Hematopoietic multipotent progenitor cell treated with erythropoietin and hydrocortisone succinate and interleukin-3 and kit ligand, for 4 days (in vitro differentiated cells): ENCODE measurements around the gene RAB12.
"Not testable (repeated sequence)": the region's sequence is repeated elsewhere in the genome, so short reads cannot be mapped to it uniquely, and the experiment has no call there.

ENCODE experiments used
- DNase-seq: peaks from one replicate; pipeline ENCODE4 v3.0.0-alpha.2; 2015

The RAB12 gene

DNA sequence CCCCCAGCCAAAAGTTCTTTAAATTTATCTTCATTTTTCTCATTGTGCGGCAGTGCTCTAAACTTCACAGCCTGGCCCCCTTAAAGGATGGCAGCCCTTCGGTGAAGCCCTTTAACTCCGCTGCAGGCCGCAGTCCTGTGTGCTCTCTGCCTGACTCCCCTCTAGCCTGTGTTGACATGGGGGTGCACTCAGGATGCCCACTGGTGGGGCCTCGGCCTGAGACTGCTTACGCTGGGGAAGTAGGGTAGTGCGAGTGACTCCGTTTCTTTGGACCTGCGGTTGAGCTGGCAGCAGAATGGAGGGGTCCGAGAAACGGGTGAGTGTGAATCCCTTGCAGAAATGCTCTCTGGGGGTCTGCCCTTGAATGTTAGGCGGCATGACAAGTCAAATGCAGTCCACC lies 5.6 kb downstream of the RAB12 start:
- DNase-seq: no peak

DNA sequence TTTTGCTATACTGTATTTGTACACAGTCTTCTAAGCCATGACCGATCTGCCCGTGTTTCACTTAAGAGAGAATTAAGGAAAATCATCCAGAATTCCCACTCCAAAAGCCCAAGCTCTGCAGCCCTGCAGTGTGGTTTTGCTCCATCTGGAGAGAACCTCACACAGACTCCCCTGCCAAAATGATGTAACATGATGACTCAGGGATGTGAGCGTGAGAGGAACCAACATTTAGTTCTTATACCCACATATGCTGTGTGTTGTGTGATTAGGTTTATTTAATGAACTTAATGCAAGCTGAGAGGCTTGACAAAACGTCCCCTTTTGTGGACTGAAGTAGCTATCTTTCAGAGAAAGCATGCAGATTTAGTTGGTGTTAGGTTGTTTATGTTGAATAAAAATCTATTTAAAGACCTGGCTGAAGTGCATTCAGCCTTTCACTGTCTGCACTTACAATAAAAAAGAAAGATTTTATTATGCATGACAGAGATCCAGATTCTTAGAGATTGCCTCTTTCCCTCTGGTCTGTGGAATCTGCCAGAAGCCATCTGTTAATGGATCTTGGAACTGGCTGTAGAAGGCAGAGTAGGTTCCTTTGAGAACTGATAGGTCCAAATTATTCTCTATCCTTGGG lies 6.3 kb downstream of the RAB12 start:
- peak; percentile 82 for DNase-seq

DNA sequence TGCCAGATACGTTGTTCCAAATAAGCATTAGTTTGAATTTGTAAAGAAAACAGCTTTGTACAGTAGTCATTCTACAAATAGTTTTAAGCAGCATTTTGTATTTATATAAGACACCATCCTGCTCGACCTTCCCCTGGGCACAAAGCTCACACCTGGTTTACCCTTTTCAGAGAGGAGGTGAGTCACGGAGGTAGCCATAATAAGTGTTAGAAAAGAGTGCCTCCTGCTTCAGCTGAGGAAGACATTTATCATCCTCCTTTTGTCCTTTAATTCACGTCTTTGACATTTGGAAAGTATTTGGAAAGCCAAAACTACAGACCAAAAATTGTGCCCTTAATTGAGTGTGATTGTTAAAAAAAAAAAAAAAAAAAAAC lies 6.8 kb downstream of the RAB12 start:
- DNase-seq: no peak

DNA sequence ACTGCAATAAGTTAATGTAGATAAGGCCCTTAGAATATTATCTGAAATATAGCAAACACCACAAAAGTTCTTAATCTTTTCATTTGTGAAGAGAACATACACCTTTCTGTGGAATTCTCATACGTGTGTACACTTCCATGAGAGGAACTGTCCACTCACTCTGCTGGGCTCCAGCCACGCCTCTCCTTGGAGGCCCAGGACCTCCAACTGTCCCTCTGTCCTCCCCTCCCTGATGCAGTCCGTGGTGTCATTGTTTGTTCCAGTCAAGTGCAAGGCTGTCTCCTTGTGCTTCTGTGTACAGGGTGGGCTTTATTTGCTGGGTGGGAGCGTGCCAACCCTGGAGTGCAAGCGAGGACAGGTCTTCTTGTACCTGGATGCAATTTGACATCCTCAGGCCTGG lies 8.7 kb downstream of the RAB12 start:
- no peak for DNase-seq

DNA sequence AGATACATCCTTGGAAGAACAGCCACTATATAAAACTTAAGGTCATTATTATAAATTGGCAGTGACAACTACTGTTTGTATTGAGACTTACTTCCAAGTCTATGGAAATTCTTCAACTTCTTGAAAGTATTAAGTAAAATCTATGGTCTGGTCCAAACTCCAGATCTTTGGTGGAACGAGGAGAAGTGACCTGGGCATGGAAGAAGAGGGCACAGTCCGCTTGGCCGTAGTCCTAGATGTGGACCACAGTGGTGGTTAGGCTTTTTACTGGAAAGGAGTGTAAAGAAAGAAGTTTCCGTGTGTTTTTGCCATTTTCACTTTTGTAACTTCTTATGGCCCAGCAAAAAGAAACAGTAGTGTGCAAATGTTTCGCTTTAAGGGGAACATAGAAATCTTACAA lies 9.8 kb downstream of the RAB12 start:
- DNase-seq: no peak

DNA sequence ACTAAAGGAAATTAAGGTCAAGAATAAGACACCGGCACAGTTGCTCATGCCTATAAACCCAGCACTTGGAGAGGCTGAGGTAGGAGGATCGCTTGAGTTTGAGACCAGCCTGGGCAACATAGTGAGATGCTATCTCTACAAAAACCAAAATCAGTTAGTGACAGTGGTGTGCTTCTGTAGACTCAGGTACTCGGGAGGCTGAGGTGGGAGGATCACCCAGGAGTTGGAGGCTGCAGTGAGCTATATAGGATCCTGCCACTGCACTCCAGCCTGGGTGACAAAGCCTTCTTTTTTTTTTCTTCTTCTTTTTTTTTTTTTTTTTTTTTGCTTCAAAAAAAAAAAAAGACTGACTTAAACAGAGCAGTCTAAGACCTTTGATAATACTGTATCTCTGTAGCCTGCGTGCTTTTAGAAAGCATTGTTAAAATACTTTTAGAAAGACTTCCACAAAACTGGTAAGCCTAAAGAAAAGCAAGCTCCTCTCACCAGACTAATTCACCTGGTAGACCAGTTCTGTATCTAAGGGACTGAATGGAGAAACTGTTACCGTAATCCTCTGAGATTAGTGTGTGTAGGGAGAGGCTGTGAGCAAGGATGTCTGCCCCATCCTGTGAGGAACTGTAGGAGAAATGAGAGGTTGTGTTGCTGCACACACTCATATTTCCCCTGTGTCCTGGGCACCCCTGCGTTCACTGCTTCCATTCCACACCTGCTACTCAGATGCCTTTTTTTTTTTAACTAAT lies 10.8 kb downstream of the RAB12 start:
- DNase-seq: no peak

DNA sequence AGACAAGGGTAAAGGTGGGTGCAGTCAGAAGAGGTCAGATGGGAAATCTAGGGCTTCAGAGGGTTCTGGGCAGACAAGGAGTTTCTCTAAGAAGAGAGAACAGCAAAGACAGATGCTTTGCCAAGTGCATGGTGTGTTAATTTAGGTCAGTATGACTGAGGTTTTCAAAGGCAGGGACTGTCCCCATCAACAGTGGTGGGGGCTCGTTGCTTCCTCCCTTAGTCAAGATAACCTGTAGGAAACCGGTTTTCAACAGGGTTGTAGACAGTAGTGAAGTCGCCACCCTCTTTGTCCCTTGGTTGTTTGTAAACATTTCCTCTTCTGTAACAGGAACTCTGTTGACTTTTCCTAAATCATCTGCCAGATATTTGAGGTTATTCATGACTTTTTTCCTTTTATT lies 11.6 kb downstream of the RAB12 start:
- DNase-seq: no peak

DNA sequence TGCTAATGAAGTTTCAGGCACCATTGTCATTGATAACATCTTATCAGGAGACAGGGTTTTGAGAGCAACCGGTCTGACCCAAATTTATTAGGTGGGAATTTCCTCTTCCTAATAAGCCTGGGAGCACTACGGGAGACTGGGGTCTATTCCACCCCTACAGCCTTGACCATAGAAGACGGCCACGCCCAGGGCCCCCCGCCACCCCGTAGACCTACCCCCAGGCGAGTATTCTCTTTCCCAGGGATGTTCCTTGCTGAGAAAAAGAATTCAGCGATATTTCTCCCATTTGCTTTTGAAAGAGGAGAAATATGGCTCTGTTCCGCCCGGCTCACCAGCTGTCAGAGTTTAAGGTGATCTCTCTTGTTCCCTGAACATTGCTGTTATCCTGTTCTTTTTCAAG lies 13.4 kb downstream of the RAB12 start:
- not testable (repeated sequence) for DNase-seq

DNA sequence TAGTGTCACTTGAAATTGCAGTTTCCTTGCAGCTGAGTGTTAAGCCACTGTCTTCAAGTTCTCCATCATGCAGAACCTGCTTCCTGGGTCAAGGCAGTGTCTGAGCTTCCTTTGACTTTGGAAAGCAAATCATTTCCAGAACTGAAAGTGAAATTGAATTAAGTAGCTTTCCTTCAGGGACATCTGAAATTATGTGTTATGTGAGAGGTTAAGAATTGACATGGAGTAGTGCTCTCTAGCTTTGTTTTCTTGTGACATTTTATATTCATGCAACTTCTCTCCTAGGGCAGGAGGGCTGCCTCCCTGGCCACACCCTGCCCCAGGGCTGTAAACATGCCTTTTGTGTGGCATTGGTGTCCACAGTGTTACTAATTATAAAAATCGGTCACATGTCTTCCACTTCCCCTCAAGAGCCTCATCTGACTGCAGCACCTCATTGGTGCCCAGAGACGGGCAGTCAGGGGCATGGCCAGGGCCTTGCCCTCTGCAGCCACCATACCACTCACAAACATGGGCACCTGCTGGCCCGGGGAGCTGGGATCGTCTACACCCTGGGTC lies 14.4 kb downstream of the RAB12 start:
- DNase-seq: peak; percentile 69

DNA sequence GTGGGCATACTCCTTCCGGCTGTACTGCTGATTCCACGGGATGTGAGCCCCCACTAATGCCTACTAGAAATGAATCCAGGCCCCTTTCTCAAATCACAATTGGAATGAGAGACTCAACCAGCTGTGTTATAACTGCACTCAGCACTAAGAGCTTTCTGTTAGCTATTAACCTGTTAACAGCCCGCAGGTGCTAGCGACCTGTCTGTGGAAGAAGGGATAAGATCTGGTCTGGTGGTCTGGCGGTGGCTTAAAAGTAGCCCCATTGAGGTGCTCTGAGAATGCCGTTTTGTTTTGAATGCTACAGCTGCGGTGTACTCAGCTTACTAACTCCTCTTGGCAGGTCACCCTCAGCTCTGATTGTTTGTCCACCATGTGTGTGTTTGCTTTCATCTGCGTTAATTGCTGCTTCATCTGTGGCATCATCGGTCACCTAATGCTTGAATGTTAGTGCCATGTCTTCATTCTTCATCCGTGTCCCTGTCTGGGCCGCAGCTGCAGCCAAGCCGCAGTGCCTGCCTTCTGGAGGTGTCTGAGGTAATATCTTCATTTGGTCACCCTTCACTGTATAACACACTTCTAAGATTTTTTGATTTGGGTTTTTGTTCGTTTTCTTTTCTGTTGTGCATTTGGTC lies 16.3 kb downstream of the RAB12 start:
- DNase-seq: no peak

DNA sequence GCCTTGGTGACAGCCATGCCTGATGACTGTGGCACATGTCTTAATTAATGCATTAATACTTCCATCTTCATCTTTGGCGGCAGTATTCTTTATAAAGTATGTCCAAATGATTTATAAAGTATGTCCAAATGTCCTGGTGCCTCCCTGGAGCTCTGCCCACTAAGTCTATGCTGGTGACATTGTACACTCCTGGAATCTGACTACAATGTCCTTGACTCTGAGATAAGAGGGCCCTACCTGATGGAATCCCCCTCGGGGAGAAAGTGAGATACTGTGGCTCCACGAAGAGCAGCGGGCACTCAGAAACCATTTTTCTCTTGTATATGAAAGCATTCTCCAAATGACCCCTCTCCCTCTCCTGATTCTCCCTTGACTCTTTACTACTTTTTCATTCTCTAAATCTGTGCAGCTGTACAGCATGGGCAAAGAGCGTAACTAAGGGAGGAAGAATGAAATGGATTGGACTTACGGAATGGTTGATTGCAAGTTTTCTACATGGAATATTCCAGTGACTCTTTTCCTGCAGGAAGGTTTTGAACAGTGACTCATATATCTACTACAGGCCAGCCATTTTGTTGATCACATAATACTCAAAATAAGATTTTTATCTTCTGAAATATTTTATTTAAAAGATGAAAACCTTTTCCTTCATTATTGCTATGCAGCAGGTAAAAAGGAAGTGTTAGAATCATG lies 17.3 kb downstream of the RAB12 start:
- DNase-seq: no peak

DNA sequence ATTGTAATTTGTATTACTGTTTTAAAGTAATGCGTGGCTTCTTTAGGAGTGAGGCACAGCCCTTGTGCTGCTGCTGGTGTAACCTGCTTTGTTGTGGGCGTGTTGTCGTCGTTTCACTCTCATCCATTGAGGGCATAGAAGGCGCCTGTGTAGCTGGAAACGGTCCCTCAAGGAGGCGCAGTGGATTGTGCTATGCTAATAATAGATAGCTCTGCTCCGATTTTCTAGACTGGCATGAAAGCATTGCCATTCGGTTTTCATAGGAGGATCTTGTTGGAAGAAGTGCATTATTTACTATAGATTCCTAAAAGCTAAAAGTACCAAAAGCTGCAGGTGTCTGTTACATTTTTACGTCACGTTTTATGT lies 17.9 kb downstream of the RAB12 start:
- no peak for DNase-seq

DNA sequence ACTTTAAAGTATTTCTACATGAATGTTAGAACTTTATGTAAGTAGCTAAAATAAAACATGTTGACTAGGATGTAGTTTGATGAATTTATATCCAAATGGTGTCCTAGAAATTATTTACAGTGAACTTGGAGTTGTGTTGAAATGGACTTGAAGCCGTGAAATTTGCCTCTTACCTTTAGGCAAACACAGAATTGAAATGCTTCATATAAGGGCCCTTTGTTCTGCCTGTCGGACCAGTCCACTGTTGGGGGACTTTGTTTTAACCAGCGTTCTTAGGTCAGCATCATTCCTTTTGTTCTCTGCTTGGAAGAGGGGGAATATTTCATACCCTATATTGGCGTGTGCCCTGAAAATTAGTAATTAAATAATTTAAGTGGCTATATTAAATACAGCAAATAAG lies 18.3 kb downstream of the RAB12 start:
- no peak for DNase-seq

DNA sequence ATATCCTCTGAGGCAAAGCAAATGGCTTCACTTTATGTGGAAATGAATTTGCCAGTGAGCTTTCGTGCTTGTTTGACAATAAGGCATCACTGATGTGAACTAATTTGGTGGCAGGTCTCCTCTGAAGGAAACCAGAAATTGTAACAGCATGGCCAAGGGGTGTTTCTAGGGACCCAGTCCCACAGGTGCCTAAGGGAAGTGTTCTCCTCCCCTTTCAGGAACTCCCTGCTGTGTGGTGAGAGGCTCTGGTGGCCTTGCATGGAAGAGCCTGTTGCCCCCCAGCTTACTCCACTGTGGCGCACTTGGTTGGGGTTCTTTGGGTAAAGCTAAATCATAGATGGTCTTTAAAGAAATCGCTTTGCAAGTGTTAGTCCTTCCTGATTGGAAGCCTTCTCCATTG lies 20.4 kb downstream of the RAB12 start:
- no peak for DNase-seq

DNA sequence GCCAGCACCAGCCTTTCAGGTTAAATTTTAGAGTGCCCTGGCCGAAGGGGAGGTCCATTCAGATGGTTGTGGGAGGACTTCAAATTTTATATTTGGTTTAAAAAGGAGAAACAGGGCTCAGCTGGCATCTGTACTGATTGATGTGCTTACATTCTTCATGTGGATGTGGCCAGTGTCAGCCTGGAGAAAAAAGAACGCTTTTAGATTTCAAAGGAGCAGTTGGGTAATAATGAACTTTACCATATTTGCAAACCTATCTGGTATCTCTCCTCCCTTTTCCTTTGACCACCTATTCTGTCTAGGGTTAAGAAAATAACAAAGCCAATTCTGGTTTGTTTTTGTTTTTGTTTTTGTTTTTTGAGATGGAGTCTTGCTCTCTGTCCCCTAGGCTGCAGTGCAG lies 21.3 kb downstream of the RAB12 start:
- DNase-seq: no peak

DNA sequence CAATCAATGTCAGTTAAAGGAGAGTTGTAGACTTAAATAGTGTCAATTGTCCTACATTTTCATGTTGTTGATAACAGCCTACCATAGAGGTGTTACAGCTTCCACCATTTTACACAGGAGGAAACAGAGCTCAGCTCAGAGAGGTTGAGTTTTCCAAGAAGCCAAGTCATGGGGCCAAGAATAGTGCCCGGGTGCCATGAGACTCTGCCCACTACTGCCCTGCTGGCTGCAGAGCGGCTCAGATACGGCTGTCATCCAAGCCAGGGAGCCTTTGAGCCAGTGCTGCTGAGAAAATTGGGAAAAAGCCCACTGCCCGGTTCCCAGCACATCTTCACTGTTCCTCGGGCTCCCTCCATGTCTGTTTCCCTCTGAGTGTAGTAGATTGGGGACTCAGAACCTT lies 22.0 kb downstream of the RAB12 start:
- DNase-seq: no peak

DNA sequence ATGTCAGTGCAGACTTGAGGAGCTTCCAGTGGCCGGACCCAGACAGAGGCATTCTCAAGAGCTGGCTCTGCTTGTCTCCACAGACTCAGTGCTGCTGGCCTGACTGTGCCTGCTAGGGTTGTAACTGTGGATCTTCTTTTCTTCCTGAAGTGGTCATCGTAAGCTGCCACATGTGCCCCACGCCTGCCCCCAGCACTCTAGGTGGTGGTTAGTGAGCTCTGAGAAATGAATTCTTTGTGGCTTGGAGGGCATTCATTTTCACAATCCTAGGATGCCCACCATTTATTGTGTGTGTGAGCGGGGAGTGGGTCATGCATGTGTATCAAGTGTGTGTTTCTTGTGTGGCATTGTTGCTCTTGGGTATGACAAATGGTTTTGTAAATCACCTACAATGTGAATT lies 23.1 kb downstream of the RAB12 start:
- no peak for DNase-seq

DNA sequence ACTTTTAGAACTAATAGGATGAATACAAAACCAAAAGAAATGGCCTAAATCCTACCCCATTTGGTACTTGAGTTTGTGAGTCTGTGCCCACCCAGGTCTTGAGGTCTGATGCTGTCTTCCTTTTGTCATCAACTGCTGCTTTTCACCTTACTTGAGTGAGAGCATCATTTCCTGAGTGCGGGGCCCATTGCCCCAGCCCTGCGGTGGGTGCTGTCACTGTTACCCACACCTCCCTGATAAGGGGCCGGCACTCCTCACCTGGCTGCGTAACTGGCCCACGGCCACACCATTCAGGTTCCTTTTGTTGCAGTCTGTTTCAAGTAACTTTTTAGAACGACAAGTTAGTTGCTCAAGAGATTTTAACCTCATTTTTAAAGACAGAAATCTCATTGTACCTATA lies 25.3 kb downstream of the RAB12 start:
- DNase-seq: no peak

DNA sequence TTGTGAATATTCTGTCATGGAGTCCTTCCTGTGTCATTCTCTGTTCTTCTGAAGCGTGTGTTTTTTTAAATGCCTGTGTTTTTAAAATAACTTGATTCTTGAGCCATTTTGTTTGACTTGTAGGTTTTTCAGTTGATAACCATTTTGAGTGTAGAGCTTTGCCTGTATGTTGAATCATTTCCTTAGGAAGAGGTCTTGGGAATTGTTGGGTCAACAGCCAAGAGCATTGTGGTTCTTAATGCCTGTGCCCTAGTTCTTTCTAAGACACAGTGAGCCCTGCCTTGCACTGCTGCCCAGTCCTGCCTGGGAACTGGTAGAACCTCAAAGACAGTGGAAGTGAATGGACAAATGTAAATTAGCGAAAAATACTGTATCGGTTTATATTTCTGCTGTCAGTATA lies 25.9 kb downstream of the RAB12 start:
- no peak for DNase-seq

DNA sequence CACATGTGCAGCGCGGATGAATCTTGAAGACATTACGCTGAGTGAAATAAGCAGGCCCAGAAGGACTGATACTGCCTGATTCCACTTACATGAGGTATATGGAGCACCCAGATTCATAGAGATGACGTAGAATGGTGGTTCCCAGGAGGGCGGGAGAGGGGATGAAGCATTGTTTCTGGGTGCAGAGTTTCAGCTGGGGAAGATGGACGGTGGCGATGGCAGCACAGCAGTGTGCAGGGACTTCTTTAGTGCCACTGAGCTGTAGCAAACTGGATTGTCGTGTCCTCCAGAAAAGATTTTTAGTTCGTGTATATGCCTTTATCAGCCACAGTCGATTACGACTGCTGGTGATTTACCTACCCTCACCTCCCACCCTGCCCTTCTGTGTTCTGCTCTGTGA lies 30.5 kb downstream of the RAB12 start:
- no peak for DNase-seq

DNA sequence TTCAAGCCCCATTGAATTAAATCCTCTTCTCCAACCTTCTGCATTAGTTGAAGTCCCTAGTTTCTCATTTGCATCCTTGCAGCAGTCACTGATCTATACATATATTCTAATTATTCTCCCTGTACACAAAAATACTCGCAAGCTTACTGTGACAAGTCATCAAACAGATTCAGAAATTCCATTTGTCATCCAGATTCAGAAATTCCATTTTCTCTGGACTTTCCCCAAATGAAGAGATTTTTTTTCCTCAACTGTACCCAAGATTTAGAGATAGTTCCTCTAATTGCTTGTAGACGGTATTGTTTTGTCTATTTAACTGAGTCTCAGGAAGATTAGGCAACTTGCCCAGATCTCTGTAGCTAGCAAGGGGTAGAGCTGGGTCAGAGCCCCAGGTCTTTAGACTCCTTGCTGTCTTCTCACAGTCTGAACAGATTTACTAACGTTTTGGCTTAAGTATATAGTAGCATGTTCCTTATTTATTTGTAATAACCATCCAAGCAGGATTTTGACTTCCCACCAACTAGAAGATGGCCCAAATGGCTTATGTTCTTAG lies 34.2 kb downstream of the RAB12 start:
- no peak for DNase-seq

DNA sequence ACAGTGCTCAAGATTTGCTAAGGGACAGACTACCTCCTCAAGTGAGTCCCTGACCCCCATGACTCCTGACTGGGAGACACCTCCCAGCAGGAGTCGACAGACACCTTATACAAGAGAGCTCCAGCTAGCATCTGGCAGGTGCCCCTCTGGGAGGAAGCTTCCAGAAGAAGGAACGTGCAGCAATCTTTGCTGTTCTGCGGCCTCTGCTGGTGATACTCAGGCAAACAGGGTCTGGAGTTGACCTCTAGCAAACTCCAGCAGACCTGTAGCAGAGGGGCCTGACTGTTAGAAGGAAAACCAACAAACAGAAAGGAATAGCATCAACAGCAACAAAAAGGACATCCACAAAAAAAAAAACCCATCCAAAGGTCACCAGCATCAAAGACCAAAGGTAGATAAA lies 38.1 kb downstream of the RAB12 start:
- not testable (repeated sequence) for DNase-seq

DNA sequence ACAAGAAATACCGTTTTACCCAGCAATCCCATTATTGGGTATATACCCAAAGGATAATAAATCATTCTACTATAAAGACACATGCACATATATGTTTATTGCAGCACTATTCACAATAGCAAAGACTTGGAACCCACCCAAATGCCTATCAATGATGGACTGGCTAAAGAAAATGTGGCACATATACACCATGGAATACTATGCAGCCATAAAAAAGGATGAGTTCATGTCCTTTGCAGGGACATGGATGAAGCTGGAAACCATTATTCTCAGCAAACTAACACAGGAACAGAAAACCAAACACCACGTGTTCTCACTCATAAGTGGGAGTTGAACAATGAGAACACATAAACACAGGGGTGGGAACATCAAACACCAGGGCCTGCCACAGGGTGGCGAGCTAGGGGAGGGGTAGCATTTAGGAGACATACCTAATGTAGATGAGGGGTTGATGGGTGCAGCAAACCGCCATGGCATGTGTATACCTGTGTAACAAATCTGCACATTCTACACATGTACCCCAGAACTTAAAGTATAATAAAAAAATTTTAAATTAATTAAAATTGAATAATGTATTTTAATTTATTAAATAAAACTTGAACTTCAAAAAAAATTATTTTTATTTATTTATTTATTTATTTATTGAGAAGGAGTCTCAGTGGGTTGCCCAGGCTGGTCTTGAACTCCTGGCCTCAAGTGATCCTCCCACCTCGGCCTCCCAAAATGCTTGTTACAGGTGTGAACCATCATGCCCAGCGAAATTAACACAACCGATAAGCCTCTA lies 42.4 kb downstream of the RAB12 start:
- not testable (repeated sequence) for DNase-seq
